ENCODE data around the gene RALGPS2. TPM values are rescaled to one million over a fixed set of nuclear protein-coding genes. Genes with fewer than 3 reads are reported as not detected.

The RALGPS2 gene
- total and polyA plus RNA-seq, 2 of the 13 experiments (the other 11 are each of a cell fraction or from before 2014, with no cell fraction given), result 15.6 to 36.0 TPM

DNA sequence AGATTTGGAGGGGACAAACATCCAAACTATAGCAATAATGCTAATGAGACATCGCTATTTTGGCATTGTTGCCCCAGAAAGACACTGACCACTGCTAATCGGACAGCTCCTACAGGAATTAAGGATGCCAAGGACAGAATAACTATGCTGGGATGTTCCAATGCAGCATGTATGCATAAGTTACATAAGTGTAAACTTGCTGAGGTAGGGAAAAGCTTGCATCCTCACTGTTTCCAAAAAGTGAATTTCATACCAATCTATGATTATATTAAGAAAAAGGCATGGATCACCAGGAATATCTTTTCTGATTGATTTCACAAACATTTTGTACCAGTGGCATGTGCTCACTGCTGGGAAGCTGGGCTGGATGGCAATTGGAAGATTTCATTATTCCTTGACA, 45.8 kb upstream of the RALGPS2 start:
- Histone ChIP-seq H3K9me3 (ENCODE audit: low read length) (no peaks in the 10 kb centered on the region), H3K4me3 (replicated peaks in 1 of 3; ENCODE audit: insufficient read depth in 1 of 3, low read depth in 2 of 3, low read length in 3 of 3) (no peak overlapping the region), H2AFZ (ENCODE audit: low read length) (no peak overlapping the region), H3K36me3 (replicated peaks in 1 of 2; ENCODE audit: control insufficient read depth in 1 of 2, insufficient read depth in 2 of 2, low read length in 2 of 2) (no peaks in the 10 kb centered on the region), H3K4me2 (ENCODE audit: low read depth, low read length) (no peak overlapping the region), H3K79me2 (ENCODE audit: insufficient read depth, low read length) (no peaks in the 10 kb centered on the region), H3K27me3 (ENCODE audit: control insufficient read depth in 1 of 2, insufficient read depth in 2 of 2, low read length in 2 of 2) (no peaks in the 10 kb centered on the region), H3K9ac (ENCODE audit: insufficient read depth, low read depth, low read length) (no peak overlapping the region), H3K27ac (ENCODE audit: extremely low read length, insufficient read depth, low read length) (no peak overlapping the region), H4K20me1 (ENCODE audit: insufficient read depth, low read length) (no peaks in the 10 kb centered on the region), H3K4me1 (ENCODE audit: insufficient read depth, low read length) (peaks cover 29% of the 10 kb centered on the region)
- FAIRE-seq (no peak), DNase-seq (ENCODE audit: low spot score) (no peak), ATAC-seq (no peak)
- WGBS (ENCODE audit: low lambda C conversion rate), result 35% methylated on average over 2 of the region's 2 CpGs
- intact Hi-C loops (cut with micrococcal nuclease; ENCODE audit: unreplicated experiment) (no loop called here), in situ Hi-C loops (cut with HindIII; ENCODE audit: extremely low pct_ligation_motif_present, low pct_unique_long_range_greater_than_20kb) (no loop called here)
- ChIA-PET CTCF (ENCODE audit: low intra/inter-chr PET ratio, low total read pairs) (no interaction called here), POLR2A (no interaction called here)
- BruUV-seq (replicated peaks), result no TSS peak
- TF ChIP-seq MAFK (conservative IDR thresholded peaks at IDR 0.05 in 1 of 2, IDR thresholded peaks at IDR 0.05 in 1 of 2; ENCODE audit: low read length in 2 of 2) (peak; percentile 43 to 71; a peak in 3 of 4 replicates), MAFF (IDR thresholded peaks at IDR 0.05; ENCODE audit: low read depth, low read length) (peak; percentile 58), ZNF7 (CRISPR knock-in tag; IDR thresholded peaks at IDR 0.05) (no peak)

DNA sequence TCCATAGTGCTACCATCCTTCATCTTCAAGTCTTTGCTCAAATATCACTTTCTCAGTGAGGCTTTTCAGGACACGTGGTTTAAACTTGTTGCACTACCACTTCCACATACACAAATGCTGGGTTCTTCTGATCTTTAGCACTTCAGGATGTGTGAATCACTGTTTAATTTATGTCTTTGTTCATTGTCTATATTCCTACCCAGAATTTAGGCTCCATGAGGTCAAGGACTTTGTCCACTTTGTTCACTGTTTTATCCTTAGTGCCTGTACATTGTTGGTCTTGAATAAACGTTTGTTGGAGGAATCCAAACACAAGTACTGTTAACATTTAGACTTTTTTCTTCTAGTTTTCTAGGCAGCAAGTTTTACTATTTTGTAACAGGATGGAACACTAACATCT, 42.6 kb upstream of the RALGPS2 start:
- Histone ChIP-seq H3K4me2 (ENCODE audit: low read depth, low read length) (peak overlapping the region; percentile 21), H2AFZ (ENCODE audit: low read length) (no peak overlapping the region), H3K36me3 (replicated peaks in 1 of 2; ENCODE audit: control insufficient read depth in 1 of 2, insufficient read depth in 2 of 2, low read length in 2 of 2) (no peaks in the 10 kb centered on the region), H3K4me1 (ENCODE audit: insufficient read depth, low read length) (peaks cover 41% of the 10 kb centered on the region), H3K27me3 (ENCODE audit: control insufficient read depth in 1 of 2, insufficient read depth in 2 of 2, low read length in 2 of 2) (no peaks in the 10 kb centered on the region), H3K9me3 (ENCODE audit: low read length) (no peaks in the 10 kb centered on the region), H4K20me1 (ENCODE audit: insufficient read depth, low read length) (no peaks in the 10 kb centered on the region), H3K4me3 (replicated peaks in 1 of 3; ENCODE audit: insufficient read depth in 1 of 3, low read depth in 2 of 3, low read length in 3 of 3) (no peak overlapping the region), H3K79me2 (ENCODE audit: insufficient read depth, low read length) (no peaks in the 10 kb centered on the region), H3K27ac (ENCODE audit: extremely low read length, insufficient read depth, low read length) (peak overlapping the region; percentile 48), H3K9ac (ENCODE audit: insufficient read depth, low read depth, low read length) (no peak overlapping the region)
- FAIRE-seq (peak; percentile 62), ATAC-seq (peak; percentile 95), DNase-seq (ENCODE audit: low spot score) (peak; percentile 92)
- 1% methylated on average over 2 of the region's 2 CpGs for WGBS (ENCODE audit: low lambda C conversion rate)
- intact Hi-C loops (cut with micrococcal nuclease; ENCODE audit: unreplicated experiment), result loop anchor here (1.0 to 10.0 kb wide), 3 partner anchors 44 to 138 kb away; no protein-coding TSS in a partner anchor
- no TSS peak for BruUV-seq (replicated peaks)
- in situ Hi-C loops (cut with HindIII; ENCODE audit: extremely low pct_ligation_motif_present, low pct_unique_long_range_greater_than_20kb), result no loop called here
- ChIA-PET CTCF (ENCODE audit: low intra/inter-chr PET ratio, low total read pairs) (no interaction called here), POLR2A (no interaction called here)
- TF ChIP-seq TBP (CRISPR knock-in tag; IDR thresholded peaks at IDR 0.05) (no peak), ZNF451 (CRISPR knock-in tag; IDR thresholded peaks at IDR 0.05) (no peak), GPN1 (CRISPR knock-in tag; IDR thresholded peaks at IDR 0.05; ENCODE audit: borderline replicate concordance) (no peak), FOXK1 (CRISPR knock-in tag; IDR thresholded peaks at IDR 0.05; ENCODE audit: borderline replicate concordance, low read depth) (peak; percentile 50; the same call in 1 of the 2 replicates), ZNF839 (CRISPR knock-in tag; IDR thresholded peaks at IDR 0.05; ENCODE audit: borderline replicate concordance) (no peak), CCAR2 (optimal IDR thresholded peaks at IDR 0.05; ENCODE audit: low read depth, low read length) (no peak)
- TF ChIP-seq, protein P1, sequence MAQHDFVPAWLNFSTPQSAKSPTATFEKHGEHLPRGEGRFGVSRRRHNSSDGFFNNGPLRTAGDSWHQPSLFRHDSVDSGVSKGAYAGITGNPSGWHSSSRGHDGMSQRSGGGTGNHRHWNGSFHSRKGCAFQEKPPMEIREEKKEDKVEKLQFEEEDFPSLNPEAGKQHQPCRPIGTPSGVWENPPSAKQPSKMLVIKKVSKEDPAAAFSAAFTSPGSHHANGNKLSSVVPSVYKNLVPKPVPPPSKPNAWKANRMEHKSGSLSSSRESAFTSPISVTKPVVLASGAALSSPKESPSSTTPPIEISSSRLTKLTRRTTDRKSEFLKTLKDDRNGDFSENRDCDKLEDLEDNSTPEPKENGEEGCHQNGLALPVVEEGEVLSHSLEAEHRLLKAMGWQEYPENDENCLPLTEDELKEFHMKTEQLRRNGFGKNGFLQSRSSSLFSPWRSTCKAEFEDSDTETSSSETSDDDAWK (CRISPR knock-in tag; IDR thresholded peaks at IDR 0.05), result no peak
- TF ChIP-seq, protein P2, sequence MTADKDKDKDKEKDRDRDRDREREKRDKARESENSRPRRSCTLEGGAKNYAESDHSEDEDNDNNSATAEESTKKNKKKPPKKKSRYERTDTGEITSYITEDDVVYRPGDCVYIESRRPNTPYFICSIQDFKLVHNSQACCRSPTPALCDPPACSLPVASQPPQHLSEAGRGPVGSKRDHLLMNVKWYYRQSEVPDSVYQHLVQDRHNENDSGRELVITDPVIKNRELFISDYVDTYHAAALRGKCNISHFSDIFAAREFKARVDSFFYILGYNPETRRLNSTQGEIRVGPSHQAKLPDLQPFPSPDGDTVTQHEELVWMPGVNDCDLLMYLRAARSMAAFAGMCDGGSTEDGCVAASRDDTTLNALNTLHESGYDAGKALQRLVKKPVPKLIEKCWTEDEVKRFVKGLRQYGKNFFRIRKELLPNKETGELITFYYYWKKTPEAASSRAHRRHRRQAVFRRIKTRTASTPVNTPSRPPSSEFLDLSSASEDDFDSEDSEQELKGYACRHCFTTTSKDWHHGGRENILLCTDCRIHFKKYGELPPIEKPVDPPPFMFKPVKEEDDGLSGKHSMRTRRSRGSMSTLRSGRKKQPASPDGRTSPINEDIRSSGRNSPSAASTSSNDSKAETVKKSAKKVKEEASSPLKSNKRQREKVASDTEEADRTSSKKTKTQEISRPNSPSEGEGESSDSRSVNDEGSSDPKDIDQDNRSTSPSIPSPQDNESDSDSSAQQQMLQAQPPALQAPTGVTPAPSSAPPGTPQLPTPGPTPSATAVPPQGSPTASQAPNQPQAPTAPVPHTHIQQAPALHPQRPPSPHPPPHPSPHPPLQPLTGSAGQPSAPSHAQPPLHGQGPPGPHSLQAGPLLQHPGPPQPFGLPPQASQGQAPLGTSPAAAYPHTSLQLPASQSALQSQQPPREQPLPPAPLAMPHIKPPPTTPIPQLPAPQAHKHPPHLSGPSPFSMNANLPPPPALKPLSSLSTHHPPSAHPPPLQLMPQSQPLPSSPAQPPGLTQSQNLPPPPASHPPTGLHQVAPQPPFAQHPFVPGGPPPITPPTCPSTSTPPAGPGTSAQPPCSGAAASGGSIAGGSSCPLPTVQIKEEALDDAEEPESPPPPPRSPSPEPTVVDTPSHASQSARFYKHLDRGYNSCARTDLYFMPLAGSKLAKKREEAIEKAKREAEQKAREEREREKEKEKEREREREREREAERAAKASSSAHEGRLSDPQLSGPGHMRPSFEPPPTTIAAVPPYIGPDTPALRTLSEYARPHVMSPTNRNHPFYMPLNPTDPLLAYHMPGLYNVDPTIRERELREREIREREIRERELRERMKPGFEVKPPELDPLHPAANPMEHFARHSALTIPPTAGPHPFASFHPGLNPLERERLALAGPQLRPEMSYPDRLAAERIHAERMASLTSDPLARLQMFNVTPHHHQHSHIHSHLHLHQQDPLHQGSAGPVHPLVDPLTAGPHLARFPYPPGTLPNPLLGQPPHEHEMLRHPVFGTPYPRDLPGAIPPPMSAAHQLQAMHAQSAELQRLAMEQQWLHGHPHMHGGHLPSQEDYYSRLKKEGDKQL (CRISPR knock-in tag; IDR thresholded peaks at IDR 0.05; ENCODE audit: low read depth), result peak; percentile 97

Measured in HepG2 (cell line).